ENCODE data around the gene SOST. TPM values are rescaled to one million over a fixed set of nuclear protein-coding genes. Genes with fewer than 3 reads are reported as not detected.

Gene SOST
- total and polyA plus RNA-seq, 7 donors = not detected

- Histone ChIP-seq H3K36me3 (peaks cover 17 to 57% (median 25%) of the 10 kb centered on the region in 4 donors), H3K27ac (peak overlapping the region in 2 of 4 donors; percentile 0 to 18), H3K4me1 (peaks cover 0 to 18% (median 6%) of the 10 kb centered on the region in 4 donors), H3K27me3 (no peaks in the 10 kb centered on the region), H3K4me3 (no peak overlapping the region), H3K9me3 (no peaks in the 10 kb centered on the region)
- DNase-seq = no peak
- TF ChIP-seq POLR2AphosphoS5 (IDR thresholded peaks at IDR 0.05) = no peak
- no peak for TF ChIP-seq EP300 (IDR thresholded peaks at IDR 0.05)
- no peak for TF ChIP-seq POLR2A (IDR thresholded peaks at IDR 0.05)
- no peak for TF ChIP-seq CTCF (IDR thresholded peaks at IDR 0.05)
- WGBS, 2 donors = 86 to 88% methylated on average over 6 of the region's 6 CpGs
- intact Hi-C loops (cut with DNase I) = no loop called here
Observed at GRCh38 chr17:43767053-43767712, 8.6 kb upstream of the SOST start.

GRCh38 chr17:43766413-43767052 lies 7.9 kb upstream of the SOST start:
- no peak overlapping the region for H3K4me3 ChIP-seq
- intact Hi-C loops (cut with DNase I) = no loop called here
- H3K27me3 ChIP-seq = no peaks in the 10 kb centered on the region
- peak overlapping the region in 2 of 4 donors; percentile 0 to 18 for H3K27ac ChIP-seq
- TF ChIP-seq CTCF (IDR thresholded peaks at IDR 0.05) (peak; percentile 46 to 89 (median 60)), EP300 (IDR thresholded peaks at IDR 0.05) (no peak), POLR2AphosphoS5 (IDR thresholded peaks at IDR 0.05) (no peak), POLR2A (IDR thresholded peaks at IDR 0.05) (no peak)
- WGBS, 2 donors = 70 to 72% methylated on average over 7 of the region's 7 CpGs
- peak; percentile 79 for DNase-seq
- H3K4me1 ChIP-seq = peaks cover 0 to 12% (median 3%) of the 10 kb centered on the region in 4 donors
- no peaks in the 10 kb centered on the region for H3K9me3 ChIP-seq
- H3K36me3 ChIP-seq = peaks cover 16 to 50% (median 23%) of the 10 kb centered on the region in 4 donors

GRCh38 chr17:43760254-43760852 lies 1.8 kb upstream of the SOST start:
- Histone ChIP-seq H3K27ac (peak overlapping the region in 1 of 4 donors; percentile 44), H3K4me3 (no peak overlapping the region), H3K9me3 (no peaks in the 10 kb centered on the region), H3K36me3 (no peaks in the 10 kb centered on the region), H3K27me3 (peaks cover 4 to 26% (median 19%) of the 10 kb centered on the region in 3 donors), H3K4me1 (peaks cover 0 to 10% (median 9%) of the 10 kb centered on the region in 4 donors)
- TF ChIP-seq POLR2AphosphoS5 (IDR thresholded peaks at IDR 0.05) = no peak
- TF ChIP-seq POLR2A (IDR thresholded peaks at IDR 0.05) = no peak
- TF ChIP-seq CTCF (IDR thresholded peaks at IDR 0.05) = peak; percentile 96 to 99 (median 99)
- intact Hi-C loops (cut with DNase I) = loop anchor here (1.0 to 5.0 kb wide), 3 partner anchors 66 to 183 kb away; partner anchors contain the start of gene CD300LG
- DNase-seq = peak; percentile 96
- WGBS, 2 donors = 4 to 9% methylated on average over 10 of the region's 10 CpGs

DNA sequence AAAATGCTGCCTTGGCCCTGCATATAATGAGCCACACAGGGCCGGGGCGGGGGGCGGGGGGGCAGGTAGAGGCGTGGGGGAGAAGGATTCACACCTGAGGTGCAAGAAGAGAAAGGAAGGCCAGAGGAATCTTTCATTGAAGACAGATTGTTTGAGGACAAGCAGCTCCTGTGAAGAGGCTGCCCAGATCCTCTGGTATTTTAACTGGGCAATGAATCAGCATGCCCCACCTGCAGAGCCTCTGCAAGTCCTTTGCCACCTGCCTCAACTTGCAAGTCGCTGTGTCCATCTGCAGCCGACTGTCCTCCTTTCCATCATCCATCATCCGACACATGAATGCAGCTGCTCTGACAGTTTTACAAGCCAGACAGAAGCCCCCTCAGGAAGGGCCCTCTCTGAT lies 1.2 kb upstream of the SOST start:
- Histone ChIP-seq H3K36me3 (no peaks in the 10 kb centered on the region), H3K27me3 (peaks cover 9 to 31% (median 24%) of the 10 kb centered on the region in 3 donors), H3K27ac (no peak overlapping the region), H3K4me3 (no peak overlapping the region), H3K9me3 (no peaks in the 10 kb centered on the region), H3K4me1 (peaks cover 0 to 14% (median 14%) of the 10 kb centered on the region in 4 donors)
- DNase-seq = peak; percentile 25
- intact Hi-C loops (cut with DNase I) = loop anchor here (1.0 to 5.0 kb wide), 3 partner anchors 66 to 183 kb away; partner anchors contain the start of gene CD300LG
- 64 to 73% methylated on average over 7 of the region's 7 CpGs for WGBS, 2 donors
- TF ChIP-seq CTCF (IDR thresholded peaks at IDR 0.05) (no peak), POLR2A (IDR thresholded peaks at IDR 0.05) (no peak), POLR2AphosphoS5 (IDR thresholded peaks at IDR 0.05) (no peak), EP300 (IDR thresholded peaks at IDR 0.05) (no peak)
